ENCODE measurements around the gene DNASE1L1. TPM values are rescaled to one million over a fixed set of nuclear protein-coding genes. Genes with fewer than 3 reads are reported as not detected.

DNASE1L1 gene
- total RNA-seq, 4 donors from 2014 or later: 33.4 to 47.3 (median 38.8) TPM

DNA sequence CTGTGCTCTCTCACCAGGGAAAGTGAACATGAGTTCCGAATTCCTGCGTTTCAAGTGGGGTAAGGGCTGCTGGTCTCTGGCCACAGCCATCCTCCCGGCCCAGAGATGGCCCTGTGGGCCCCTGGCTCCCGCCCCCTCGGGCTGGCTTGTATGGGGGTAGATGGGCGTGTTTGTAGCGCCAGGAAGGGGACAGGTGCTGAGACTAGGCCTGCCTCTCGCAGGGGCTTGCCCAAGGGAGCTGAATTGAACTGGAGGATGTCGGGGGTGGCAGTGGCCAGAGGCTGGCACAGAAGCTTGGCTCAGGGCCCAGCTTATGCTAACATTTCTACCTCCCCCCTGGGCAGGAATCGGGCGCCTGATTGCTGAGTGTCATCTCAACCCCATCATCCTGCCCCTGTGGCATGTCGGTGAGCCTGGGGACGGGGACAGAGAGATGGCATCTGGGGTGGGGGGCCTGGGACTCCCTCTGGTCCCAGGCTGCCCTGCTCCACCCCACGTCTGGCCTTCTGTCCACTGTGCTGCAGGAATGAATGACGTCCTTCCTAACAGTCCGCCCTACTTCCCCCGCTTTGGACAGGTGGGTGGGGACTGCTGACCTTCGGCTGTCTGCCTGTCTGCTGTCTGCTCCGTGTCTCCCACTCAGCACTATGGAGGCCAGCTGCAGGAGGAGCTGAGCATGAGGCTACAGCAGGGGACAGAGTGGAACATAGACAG is 10.8 kb upstream of the DNASE1L1 start:
- DNase-seq (ENCODE audit: low spot score): no peak
- ATAC-seq (ENCODE audit: low FRiP score): no peak
- TF ChIP-seq, protein P1, sequence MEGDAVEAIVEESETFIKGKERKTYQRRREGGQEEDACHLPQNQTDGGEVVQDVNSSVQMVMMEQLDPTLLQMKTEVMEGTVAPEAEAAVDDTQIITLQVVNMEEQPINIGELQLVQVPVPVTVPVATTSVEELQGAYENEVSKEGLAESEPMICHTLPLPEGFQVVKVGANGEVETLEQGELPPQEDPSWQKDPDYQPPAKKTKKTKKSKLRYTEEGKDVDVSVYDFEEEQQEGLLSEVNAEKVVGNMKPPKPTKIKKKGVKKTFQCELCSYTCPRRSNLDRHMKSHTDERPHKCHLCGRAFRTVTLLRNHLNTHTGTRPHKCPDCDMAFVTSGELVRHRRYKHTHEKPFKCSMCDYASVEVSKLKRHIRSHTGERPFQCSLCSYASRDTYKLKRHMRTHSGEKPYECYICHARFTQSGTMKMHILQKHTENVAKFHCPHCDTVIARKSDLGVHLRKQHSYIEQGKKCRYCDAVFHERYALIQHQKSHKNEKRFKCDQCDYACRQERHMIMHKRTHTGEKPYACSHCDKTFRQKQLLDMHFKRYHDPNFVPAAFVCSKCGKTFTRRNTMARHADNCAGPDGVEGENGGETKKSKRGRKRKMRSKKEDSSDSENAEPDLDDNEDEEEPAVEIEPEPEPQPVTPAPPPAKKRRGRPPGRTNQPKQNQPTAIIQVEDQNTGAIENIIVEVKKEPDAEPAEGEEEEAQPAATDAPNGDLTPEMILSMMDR (IDR thresholded peaks at IDR 0.05): no peak

DNA sequence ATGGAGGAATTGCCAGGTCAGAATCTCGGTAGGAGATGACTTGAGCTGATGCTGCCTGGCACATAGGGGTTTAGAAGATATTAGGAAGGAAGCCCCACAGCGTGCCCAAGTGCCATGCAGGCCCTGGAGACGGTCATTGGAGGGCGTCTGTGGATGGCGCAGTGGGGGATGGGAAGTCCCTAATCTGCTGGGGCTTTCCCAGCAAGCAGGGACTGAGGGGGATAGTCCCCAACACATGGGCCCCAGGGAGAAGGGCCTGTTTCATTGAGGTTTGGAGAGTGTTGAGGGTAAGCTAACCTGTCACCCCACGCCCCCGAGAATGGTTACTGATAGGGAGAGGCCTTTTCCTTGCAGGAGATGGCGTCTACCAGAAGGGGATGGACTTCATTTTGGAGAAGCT is 10.1 kb upstream of the DNASE1L1 start:
- ATAC-seq (ENCODE audit: low FRiP score) (no peak), DNase-seq (ENCODE audit: low spot score) (no peak)
- TF ChIP-seq, protein P1 (IDR thresholded peaks at IDR 0.05): no peak

DNA sequence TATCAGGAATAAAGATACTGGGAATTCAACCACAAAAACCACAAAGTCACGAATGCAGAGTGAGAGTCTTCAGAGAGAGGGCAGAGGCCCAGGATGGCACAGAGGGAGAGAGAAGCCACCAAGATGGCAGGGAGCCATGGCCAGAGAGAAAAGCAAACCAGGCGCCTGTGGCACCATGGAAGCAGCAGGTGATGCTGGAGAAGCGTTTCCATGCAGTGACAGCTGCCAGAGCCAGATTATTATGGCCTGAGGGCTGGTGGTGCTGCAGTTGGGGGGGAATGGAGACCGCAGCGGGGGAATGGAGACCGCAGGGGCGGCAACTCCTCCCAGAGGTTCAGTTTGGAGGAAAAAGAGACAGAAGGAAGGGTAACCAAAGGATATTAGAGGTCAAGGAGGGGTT is 8.1 kb upstream of the DNASE1L1 start:
- no peak for DNase-seq (ENCODE audit: low spot score)
- TF ChIP-seq, protein P1 (IDR thresholded peaks at IDR 0.05): no peak

DNA sequence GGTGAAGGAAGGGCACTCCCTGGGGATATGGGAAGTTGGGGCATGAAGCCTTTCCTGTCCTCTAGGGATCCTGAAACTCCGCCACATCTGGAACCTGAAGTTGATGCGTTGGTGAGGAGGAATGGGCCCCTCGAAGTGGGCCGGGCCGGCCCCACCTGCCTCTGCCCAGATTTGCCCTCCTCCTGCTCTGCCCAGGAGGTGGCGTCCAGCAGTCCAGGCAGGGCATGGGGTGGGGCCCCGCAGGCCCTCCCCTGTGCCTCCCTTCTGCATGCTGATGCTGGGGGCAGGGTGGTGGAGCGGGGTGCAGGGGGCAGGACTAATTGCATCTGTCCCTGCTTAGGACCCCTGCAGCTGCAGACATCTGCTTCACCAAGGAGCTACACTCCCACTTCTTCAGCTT is 4.1 kb upstream of the DNASE1L1 start:
- no peak for ATAC-seq (ENCODE audit: low FRiP score)
- DNase-seq (ENCODE audit: low spot score): no peak

More for the DNA sequence above, 8.1 kb upstream of the DNASE1L1 start:
- ATAC-seq (ENCODE audit: low FRiP score): no peak

DNA sequence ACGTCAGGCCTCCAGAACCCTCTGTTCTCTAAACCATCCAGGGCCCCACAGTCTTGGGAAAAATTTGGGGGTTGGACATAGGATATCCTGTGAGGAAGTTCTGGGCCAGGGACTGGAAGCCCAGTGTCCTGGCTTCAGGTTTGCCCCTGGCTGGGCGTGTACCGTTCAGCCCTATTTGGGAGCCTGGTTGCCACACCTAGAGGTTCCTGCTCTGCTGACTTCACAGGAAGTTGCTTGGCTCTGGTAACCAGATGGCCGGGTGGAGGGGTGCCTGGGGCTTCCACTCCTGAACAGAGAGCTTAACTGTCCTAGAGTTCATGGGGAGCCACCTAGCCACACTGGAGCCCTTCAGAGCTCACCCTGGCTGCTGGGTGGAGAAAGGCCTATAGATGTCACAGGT is 3.4 kb upstream of the DNASE1L1 start:
- TF ChIP-seq, protein P1 (IDR thresholded peaks at IDR 0.05): no peak
- no peak for DNase-seq (ENCODE audit: low spot score)
- ATAC-seq (ENCODE audit: low FRiP score): no peak

More for the DNA sequence above, 4.1 kb upstream of the DNASE1L1 start:
- TF ChIP-seq, protein P1 (IDR thresholded peaks at IDR 0.05): no peak

DNA sequence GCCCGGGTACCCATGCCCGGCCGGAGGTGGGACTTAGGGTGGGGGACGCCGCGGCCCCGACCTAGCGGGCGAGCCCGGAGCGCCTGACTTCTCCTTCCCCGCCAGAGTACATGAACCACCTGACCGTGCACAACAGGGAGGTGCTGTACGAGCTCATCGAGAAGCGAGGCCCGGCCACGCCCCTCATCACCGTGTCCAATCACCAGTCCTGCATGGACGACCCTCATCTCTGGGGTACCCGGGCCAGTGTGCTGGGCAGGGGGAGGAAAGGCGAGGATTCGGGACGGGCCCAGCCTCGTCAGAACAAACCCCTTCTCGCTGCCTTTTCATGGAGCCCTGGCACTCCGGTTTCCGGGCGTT is 2.9 kb upstream of the DNASE1L1 start:
- no peak for DNase-seq (ENCODE audit: low spot score)
- TF ChIP-seq, protein P1 (IDR thresholded peaks at IDR 0.05): no peak
- no peak for ATAC-seq (ENCODE audit: low FRiP score)

DNA sequence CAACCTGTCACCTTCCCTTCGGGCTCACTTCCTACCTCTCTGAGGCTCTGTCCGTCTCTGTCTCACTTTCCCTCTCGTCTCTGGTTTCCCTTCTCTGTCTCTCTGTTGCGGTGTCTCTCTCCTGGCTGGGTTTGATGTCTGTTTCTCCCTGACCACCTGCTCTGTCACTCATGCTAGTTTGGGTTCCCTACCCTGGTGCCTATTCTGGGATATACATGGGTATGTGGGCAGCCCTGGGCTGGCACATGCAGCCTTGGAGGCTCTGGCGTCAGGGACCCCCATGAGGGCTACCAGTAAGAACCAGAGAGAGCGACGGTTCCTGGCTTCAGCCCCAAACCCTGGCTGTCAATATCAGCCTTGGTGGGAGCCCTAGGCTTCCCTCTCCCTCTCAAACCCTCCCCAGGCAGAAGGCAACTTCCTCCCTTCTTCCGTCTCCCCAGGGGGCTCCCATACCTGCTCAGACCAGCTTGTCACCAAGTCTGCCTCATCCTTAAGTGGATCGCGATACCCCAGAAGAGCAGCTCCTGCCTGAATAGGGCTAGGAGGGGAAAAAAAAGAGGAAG is 314 bp downstream of the DNASE1L1 start:
- DNase-seq (ENCODE audit: low spot score) (no peak), ATAC-seq (ENCODE audit: low FRiP score) (peak; percentile 16)
- TF ChIP-seq, protein P1 (IDR thresholded peaks at IDR 0.05): no peak
